ENCODE measurements around the gene DCDC1.
"Not testable (repeated sequence)": the region's sequence is repeated elsewhere in the genome, so short reads cannot be mapped to it uniquely, and the experiment has no call there.

DCDC1 gene

GRCh38 chr11:31295308-31295707 is 74.2 kb downstream of the DCDC1 start:
- no peaks in the 10 kb centered on the region for H3K27me3 Mint-ChIP-seq
- no peaks in the 10 kb centered on the region for H3K9me3 Mint-ChIP-seq
- no peak overlapping the region for H3K27ac Mint-ChIP-seq
- CTCF ChIA-PET: no interaction called here
- DNase-seq: no peak
- H3K4me3 Mint-ChIP-seq: no peak overlapping the region
- no peaks in the 10 kb centered on the region for H3K36me3 Mint-ChIP-seq
- no peaks in the 10 kb centered on the region for H3K4me1 Mint-ChIP-seq

- CTCF ChIA-PET, H3K4me1 Mint-ChIP-seq, H3K27me3 Mint-ChIP-seq, H3K36me3 Mint-ChIP-seq, DNase-seq, H3K27ac Mint-ChIP-seq, H3K4me3 Mint-ChIP-seq: not testable (repeated sequence)
- H3K9me3 Mint-ChIP-seq: peaks cover 21% of the 10 kb centered on the region
These were observed 96.0 kb downstream of the DCDC1 start for GRCh38 chr11:31273527-31273926.

GRCh38 chr11:31267720-31268119 is 101.8 kb downstream of the DCDC1 start:
- no peak for DNase-seq

GRCh38 chr11:31264834-31265233 is 104.7 kb downstream of the DCDC1 start:
- CTCF ChIA-PET: no interaction called here
- Mint-ChIP-seq H3K9me3 (no peaks in the 10 kb centered on the region), H3K27ac (no peak overlapping the region), H3K27me3 (no peaks in the 10 kb centered on the region), H3K36me3 (no peaks in the 10 kb centered on the region), H3K4me3 (no peak overlapping the region), H3K4me1 (no peaks in the 10 kb centered on the region)
- no peak for DNase-seq

More at GRCh38 chr11:31267720-31268119, 101.8 kb downstream of the DCDC1 start:
- Mint-ChIP-seq H3K27ac (no peak overlapping the region), H3K9me3 (peaks cover 9% of the 10 kb centered on the region), H3K4me1 (no peaks in the 10 kb centered on the region), H3K4me3 (no peak overlapping the region), H3K36me3 (no peaks in the 10 kb centered on the region), H3K27me3 (no peaks in the 10 kb centered on the region)
- CTCF ChIA-PET: no interaction called here

GRCh38 chr11:31262761-31263160 is 106.8 kb downstream of the DCDC1 start:
- Mint-ChIP-seq H3K4me1 (no peaks in the 10 kb centered on the region), H3K9me3 (no peaks in the 10 kb centered on the region), H3K36me3 (no peaks in the 10 kb centered on the region), H3K27me3 (no peaks in the 10 kb centered on the region), H3K27ac (no peak overlapping the region), H3K4me3 (no peak overlapping the region)
- CTCF ChIA-PET: no interaction called here
- no peak for DNase-seq

GRCh38 chr11:31259797-31260196 is 109.7 kb downstream of the DCDC1 start:
- Mint-ChIP-seq H3K4me3 (no peak overlapping the region), H3K27ac (no peak overlapping the region), H3K36me3 (no peaks in the 10 kb centered on the region), H3K4me1 (no peaks in the 10 kb centered on the region), H3K9me3 (no peaks in the 10 kb centered on the region), H3K27me3 (no peaks in the 10 kb centered on the region)
- CTCF ChIA-PET: no interaction called here
- no peak for DNase-seq

- H3K36me3 Mint-ChIP-seq: no peaks in the 10 kb centered on the region
- H3K27me3 Mint-ChIP-seq: no peaks in the 10 kb centered on the region
- CTCF ChIA-PET: interaction anchor here (0.6 kb wide), 1 partner anchor 35 kb away, joined by 3 read pairs; no protein-coding TSS in a partner anchor
- no peaks in the 10 kb centered on the region for H3K4me1 Mint-ChIP-seq
- H3K4me3 Mint-ChIP-seq: no peak overlapping the region
- H3K9me3 Mint-ChIP-seq: no peaks in the 10 kb centered on the region
- no peak for DNase-seq
- no peak overlapping the region for H3K27ac Mint-ChIP-seq
These were observed 115.1 kb downstream of the DCDC1 start for GRCh38 chr11:31254415-31254814.

- no peak overlapping the region for H3K4me3 Mint-ChIP-seq
- no peaks in the 10 kb centered on the region for H3K9me3 Mint-ChIP-seq
- H3K27ac Mint-ChIP-seq: no peak overlapping the region
- H3K36me3 Mint-ChIP-seq: no peaks in the 10 kb centered on the region
- CTCF ChIA-PET: no interaction called here
- H3K27me3 Mint-ChIP-seq: no peaks in the 10 kb centered on the region
- H3K4me1 Mint-ChIP-seq: no peaks in the 10 kb centered on the region
- no peak for DNase-seq
These were observed 120.8 kb downstream of the DCDC1 start for GRCh38 chr11:31248768-31249167.

- CTCF ChIA-PET: no interaction called here
- no peak for DNase-seq
- no peaks in the 10 kb centered on the region for H3K9me3 Mint-ChIP-seq
- H3K27me3 Mint-ChIP-seq: no peaks in the 10 kb centered on the region
- H3K4me3 Mint-ChIP-seq: no peak overlapping the region
- no peak overlapping the region for H3K27ac Mint-ChIP-seq
- H3K4me1 Mint-ChIP-seq: no peaks in the 10 kb centered on the region
- no peaks in the 10 kb centered on the region for H3K36me3 Mint-ChIP-seq
These were observed 122.2 kb downstream of the DCDC1 start for GRCh38 chr11:31247321-31247720.

GRCh38 chr11:31246451-31247165 is 122.9 kb downstream of the DCDC1 start:
- no peak overlapping the region for H3K4me3 Mint-ChIP-seq
- H3K27me3 Mint-ChIP-seq: no peaks in the 10 kb centered on the region
- H3K27ac Mint-ChIP-seq: no peak overlapping the region
- no peaks in the 10 kb centered on the region for H3K9me3 Mint-ChIP-seq
- CTCF ChIA-PET: no interaction called here
- no peak for DNase-seq
- no peaks in the 10 kb centered on the region for H3K4me1 Mint-ChIP-seq
- H3K36me3 Mint-ChIP-seq: no peaks in the 10 kb centered on the region

- H3K4me1 Mint-ChIP-seq: no peaks in the 10 kb centered on the region
- no peak for DNase-seq
- CTCF ChIA-PET: interaction anchor here (1.2 to 2.2 kb wide), 2 partner anchors 137 to 714 kb away, joined by 7 to 11 read pairs; no protein-coding TSS in a partner anchor
- no peak overlapping the region for H3K4me3 Mint-ChIP-seq
- no peaks in the 10 kb centered on the region for H3K27me3 Mint-ChIP-seq
- H3K36me3 Mint-ChIP-seq: no peaks in the 10 kb centered on the region
- H3K9me3 Mint-ChIP-seq: no peaks in the 10 kb centered on the region
- no peak overlapping the region for H3K27ac Mint-ChIP-seq
These were observed 125.8 kb downstream of the DCDC1 start for GRCh38 chr11:31243706-31244105.

- Mint-ChIP-seq H3K27ac (no peak overlapping the region), H3K4me3 (no peak overlapping the region), H3K4me1 (no peaks in the 10 kb centered on the region), H3K9me3 (no peaks in the 10 kb centered on the region), H3K36me3 (no peaks in the 10 kb centered on the region), H3K27me3 (no peaks in the 10 kb centered on the region)
- peak; percentile 39 for DNase-seq
- CTCF ChIA-PET: interaction anchor here (0.8 to 2.2 kb wide), 5 partner anchors 29 to 935 kb away, joined by 3 to 8 read pairs (median 4); no protein-coding TSS in a partner anchor
These were observed 129.1 kb downstream of the DCDC1 start for GRCh38 chr11:31240340-31240904.

- CTCF ChIA-PET: interaction anchor here (0.8 to 3.9 kb wide), 3 partner anchors 633 to 720 kb away, joined by 3 to 18 read pairs (median 3); no protein-coding TSS in a partner anchor
- no peaks in the 10 kb centered on the region for H3K9me3 Mint-ChIP-seq
- no peak for DNase-seq
These were observed 131.4 kb downstream of the DCDC1 start for GRCh38 chr11:31237819-31238760.

GRCh38 chr11:31236143-31236542 is 133.4 kb downstream of the DCDC1 start:
- no peak overlapping the region for H3K27ac Mint-ChIP-seq
- H3K4me1 Mint-ChIP-seq: no peaks in the 10 kb centered on the region
- CTCF ChIA-PET: interaction anchor here (0.7 to 3.9 kb wide), 2 partner anchors 722 to 940 kb away, joined by 6 to 18 read pairs; no protein-coding TSS in a partner anchor
- no peaks in the 10 kb centered on the region for H3K36me3 Mint-ChIP-seq
- no peak for DNase-seq
- H3K9me3 Mint-ChIP-seq: no peaks in the 10 kb centered on the region
- no peak overlapping the region for H3K4me3 Mint-ChIP-seq
- H3K27me3 Mint-ChIP-seq: no peaks in the 10 kb centered on the region

More at GRCh38 chr11:31237819-31238760, 131.4 kb downstream of the DCDC1 start:
- H3K36me3 Mint-ChIP-seq: no peaks in the 10 kb centered on the region
- peak overlapping the region; percentile 55 for H3K27ac Mint-ChIP-seq
- no peaks in the 10 kb centered on the region for H3K27me3 Mint-ChIP-seq
- no peak overlapping the region for H3K4me3 Mint-ChIP-seq
- no peaks in the 10 kb centered on the region for H3K4me1 Mint-ChIP-seq
